Dendritic cell treated with granulocyte-macrophage colony-stimulating factor and Interleukin-4, amounts not matched to agents 40 ng/mL and 50 ng/mL, for 4 days (primary cell): Measurements from ENCODE around the gene TWIST1.

Experiments
- H3K27ac Mint-ChIP-seq: one replicate; pipeline ENCODE4 v1.8.0; 2022; ENCODE audit warnings: mild to moderate bottlenecking, mixed read lengths
- H3K27me3 Mint-ChIP-seq: one replicate; pipeline ENCODE4 v1.8.0; 2022; ENCODE audit warnings: mild to moderate bottlenecking, mixed read lengths
- H3K36me3 Mint-ChIP-seq: one replicate; pipeline ENCODE4 v1.8.0; 2022; ENCODE audit warnings: low read depth, mixed read lengths
- H3K4me1 Mint-ChIP-seq: one replicate; pipeline ENCODE4 v1.8.0; 2022; ENCODE audit warnings: low read depth, mixed read lengths
- H3K4me3 Mint-ChIP-seq: one replicate; pipeline ENCODE4 v1.8.0; 2022; ENCODE audit warnings: mild to moderate bottlenecking, moderate library complexity, mixed read lengths
- H3K9me3 Mint-ChIP-seq: one replicate; pipeline ENCODE4 v1.8.0; 2022; ENCODE audit warnings: mixed read lengths
- intact Hi-C: fragments of 100-400 bp; cut with micrococcal nuclease; formaldehyde crosslinking; loops from one replicate; pipeline ENCODE4 v1.15.0; 2022

The TWIST1 gene

DNA sequence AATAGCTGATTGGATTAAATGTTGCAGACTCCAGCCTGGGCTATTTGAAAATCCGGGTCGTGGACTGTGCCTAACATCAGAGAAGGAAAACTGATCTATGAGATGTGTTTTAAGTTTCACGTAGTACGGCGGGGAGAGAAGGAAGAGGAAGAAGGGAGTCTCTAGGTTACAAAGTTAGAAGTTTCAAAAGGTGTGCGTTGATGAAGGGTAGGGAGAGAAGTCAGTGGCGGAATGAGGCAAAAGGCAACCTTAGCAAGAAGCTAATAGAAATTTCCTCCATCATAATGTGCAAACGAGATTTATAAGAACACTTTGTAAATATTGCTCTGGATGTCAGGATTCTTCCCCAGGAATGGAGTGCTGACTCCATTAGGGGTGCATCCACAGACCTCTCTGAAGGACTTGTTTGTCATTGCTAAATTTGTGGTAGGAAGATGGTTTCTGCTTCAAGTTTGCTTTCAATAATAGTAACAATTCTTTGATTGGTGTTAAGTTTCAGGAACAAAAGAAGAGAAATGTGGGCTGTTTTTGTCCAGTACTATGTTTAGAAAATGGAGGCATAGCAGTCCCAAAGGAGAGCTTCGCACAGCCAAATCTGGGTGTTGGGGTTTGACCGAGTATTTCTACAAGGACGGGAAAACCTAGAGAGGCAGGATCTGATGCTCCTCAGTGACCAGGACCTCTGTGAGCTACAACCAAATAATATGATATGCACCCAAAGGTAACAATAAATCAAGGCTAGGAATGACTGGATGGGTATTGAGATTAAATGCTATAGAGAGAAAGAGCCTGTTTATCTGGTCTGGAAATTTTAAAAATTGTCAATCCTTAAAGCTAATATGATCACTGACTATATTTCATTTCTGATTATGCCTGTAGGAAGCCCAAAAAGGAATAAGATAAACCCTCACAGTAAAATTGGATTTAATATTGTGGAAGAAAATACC, 8.2 kb downstream of the TWIST1 start:
- Mint-ChIP-seq H3K27me3 (peaks cover 95% of the 10 kb centered on the region), H3K27ac (no peak overlapping the region), H3K4me3 (no peak overlapping the region), H3K9me3 (no peaks in the 10 kb centered on the region), H3K36me3 (no peaks in the 10 kb centered on the region), H3K4me1 (peaks cover 43% of the 10 kb centered on the region)
- intact Hi-C loops = loop anchor here (10.0 kb wide), 1 partner anchor 764 kb away; no protein-coding TSS in a partner anchor

- Mint-ChIP-seq H3K4me3 (peak overlapping the region; percentile 75), H3K36me3 (no peaks in the 10 kb centered on the region)
Observed at GRCh38 chr7:19107356-19108146, 9.9 kb downstream of the TWIST1 start.

DNA sequence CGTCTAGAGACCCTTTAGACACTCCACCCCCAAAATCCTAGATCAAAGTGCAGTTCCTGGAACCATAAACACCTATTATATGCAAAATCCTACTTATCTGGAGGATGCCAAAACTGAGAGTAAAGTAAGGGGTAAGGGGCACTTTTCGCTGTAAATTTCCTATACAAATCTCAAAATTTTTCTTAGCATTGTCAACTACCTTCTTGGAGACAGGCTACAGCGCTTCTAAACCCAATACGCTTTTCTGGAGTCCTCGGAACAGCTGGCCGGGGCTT, 10.4 kb downstream of the TWIST1 start:
- Mint-ChIP-seq H3K4me3 (peak overlapping the region; percentile 44), H3K36me3 (no peaks in the 10 kb centered on the region), H3K27me3 (peaks cover 91% of the 10 kb centered on the region), H3K9me3 (no peaks in the 10 kb centered on the region), H3K4me1 (peaks cover 40% of the 10 kb centered on the region), H3K27ac (no peak overlapping the region)
- intact Hi-C loops = loop anchor here (10.0 kb wide), 1 partner anchor 762 kb away; no protein-coding TSS in a partner anchor

More at GRCh38 chr7:19107356-19108146, 9.9 kb downstream of the TWIST1 start:
- Mint-ChIP-seq H3K27ac (no peak overlapping the region), H3K4me1 (peaks cover 43% of the 10 kb centered on the region), H3K9me3 (no peaks in the 10 kb centered on the region), H3K27me3 (peaks cover 95% of the 10 kb centered on the region)
- intact Hi-C loops = loop anchor here (10.0 kb wide), 1 partner anchor 763 kb away; no protein-coding TSS in a partner anchor

- intact Hi-C loops = loop anchor here (10.0 kb wide), 1 partner anchor 762 kb away; no protein-coding TSS in a partner anchor
- Mint-ChIP-seq H3K9me3 (no peaks in the 10 kb centered on the region), H3K27ac (no peak overlapping the region), H3K36me3 (no peaks in the 10 kb centered on the region), H3K4me1 (peaks cover 35% of the 10 kb centered on the region), H3K27me3 (peaks cover 90% of the 10 kb centered on the region), H3K4me3 (no peak overlapping the region)
Observed at GRCh38 chr7:19106241-19107080, 11.0 kb downstream of the TWIST1 start.

DNA sequence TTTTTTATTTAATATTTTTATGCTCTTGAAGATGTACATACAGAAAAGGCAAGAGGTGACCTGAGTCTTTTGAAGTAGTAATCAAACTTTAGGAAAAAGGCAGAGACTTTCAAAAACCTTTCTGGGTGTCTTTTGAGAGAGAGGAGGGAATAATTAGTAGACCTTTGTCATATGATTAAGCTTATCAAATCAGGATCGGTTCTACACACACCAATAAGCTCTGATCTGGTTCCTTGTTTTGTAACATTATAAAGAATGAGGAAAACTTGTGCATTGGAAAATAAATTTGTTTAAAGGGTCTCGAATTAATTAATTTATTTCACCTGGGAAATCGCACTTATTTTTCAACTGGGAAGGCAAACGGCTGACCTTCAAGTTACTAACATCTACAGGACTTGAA, 11.9 kb downstream of the TWIST1 start:
- H3K9me3 Mint-ChIP-seq = no peaks in the 10 kb centered on the region
- H3K27ac Mint-ChIP-seq = no peak overlapping the region
- peaks cover 90% of the 10 kb centered on the region for H3K27me3 Mint-ChIP-seq
- no peak overlapping the region for H3K4me3 Mint-ChIP-seq
- peaks cover 27% of the 10 kb centered on the region for H3K4me1 Mint-ChIP-seq
- intact Hi-C loops = loop anchor here (10.0 kb wide), 1 partner anchor 761 kb away; no protein-coding TSS in a partner anchor
- no peaks in the 10 kb centered on the region for H3K36me3 Mint-ChIP-seq

DNA sequence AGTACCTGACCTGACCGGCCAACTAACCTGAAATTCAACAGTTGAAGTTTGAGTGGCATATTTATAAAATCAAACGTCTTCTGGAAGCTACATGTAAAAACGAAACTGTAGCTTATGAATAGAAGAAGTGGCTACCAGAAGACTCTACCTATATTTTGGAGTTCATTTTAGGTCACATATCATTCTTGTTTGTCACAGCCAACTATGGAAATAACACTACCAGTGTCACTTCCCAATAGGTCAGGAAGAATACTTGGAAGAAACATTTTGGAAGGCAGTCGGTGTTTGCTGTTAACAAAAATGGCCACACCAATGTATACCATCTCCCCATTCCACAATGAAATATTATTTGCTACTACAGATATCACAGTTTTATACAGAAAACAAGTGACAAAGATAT, 12.6 kb downstream of the TWIST1 start:
- no peak overlapping the region for H3K27ac Mint-ChIP-seq
- H3K36me3 Mint-ChIP-seq = no peaks in the 10 kb centered on the region
- H3K27me3 Mint-ChIP-seq = peaks cover 87% of the 10 kb centered on the region
- no peak overlapping the region for H3K4me3 Mint-ChIP-seq
- peaks cover 23% of the 10 kb centered on the region for H3K4me1 Mint-ChIP-seq
- intact Hi-C loops = loop anchor here (10.0 kb wide), 1 partner anchor 760 kb away; no protein-coding TSS in a partner anchor
- H3K9me3 Mint-ChIP-seq = no peaks in the 10 kb centered on the region

DNA sequence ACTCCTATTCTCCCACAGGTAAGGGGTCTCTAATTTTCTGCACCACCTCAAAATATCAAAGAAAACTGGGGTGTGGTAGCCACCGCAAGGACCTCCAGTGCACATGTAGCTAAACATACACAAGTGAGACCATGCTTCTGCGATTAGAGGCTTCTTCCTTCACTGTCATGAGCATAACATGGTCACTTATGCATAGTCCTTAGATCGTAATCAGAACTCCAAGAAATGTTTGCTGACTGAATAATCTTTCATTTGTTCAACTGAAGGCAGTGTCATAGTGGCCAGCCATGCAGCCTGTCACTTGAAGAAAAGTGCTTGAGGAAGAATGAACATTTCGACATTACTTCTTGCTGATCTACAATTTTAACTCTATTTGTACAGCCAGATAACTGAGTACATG, 14.6 kb downstream of the TWIST1 start:
- intact Hi-C loops = loop anchor here (10.0 kb wide), 1 partner anchor 758 kb away; no protein-coding TSS in a partner anchor
- H3K36me3 Mint-ChIP-seq = no peaks in the 10 kb centered on the region
- H3K27me3 Mint-ChIP-seq = peaks cover 75% of the 10 kb centered on the region
- H3K9me3 Mint-ChIP-seq = no peaks in the 10 kb centered on the region
- H3K4me1 Mint-ChIP-seq = peaks cover 10% of the 10 kb centered on the region
- no peak overlapping the region for H3K4me3 Mint-ChIP-seq
- H3K27ac Mint-ChIP-seq = no peak overlapping the region

DNA sequence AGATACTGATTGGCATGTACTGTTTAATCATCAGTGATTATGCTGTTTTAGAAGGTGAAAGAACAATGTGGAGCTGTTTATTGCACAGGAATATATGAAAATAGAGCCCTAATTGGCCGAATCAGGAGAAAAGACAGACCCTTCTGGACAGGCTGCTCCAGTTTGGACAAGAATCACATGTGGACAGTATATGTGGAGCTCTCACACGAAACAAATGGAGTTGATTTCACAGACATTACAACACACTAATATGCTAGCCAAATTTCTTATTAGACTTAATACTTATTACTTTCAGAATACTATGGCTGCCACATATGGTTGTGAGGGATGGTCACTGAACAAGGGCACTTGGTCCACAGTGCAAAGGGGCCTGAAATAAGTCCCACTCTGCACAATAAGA, 15.5 kb downstream of the TWIST1 start:
- no peak overlapping the region for H3K27ac Mint-ChIP-seq
- H3K9me3 Mint-ChIP-seq = no peaks in the 10 kb centered on the region
- no peak overlapping the region for H3K4me3 Mint-ChIP-seq
- peaks cover under 1% of the 10 kb centered on the region for H3K4me1 Mint-ChIP-seq
- H3K36me3 Mint-ChIP-seq = no peaks in the 10 kb centered on the region
- peaks cover 69% of the 10 kb centered on the region for H3K27me3 Mint-ChIP-seq
- intact Hi-C loops = loop anchor here (10.0 kb wide), 1 partner anchor 757 kb away; no protein-coding TSS in a partner anchor

DNA sequence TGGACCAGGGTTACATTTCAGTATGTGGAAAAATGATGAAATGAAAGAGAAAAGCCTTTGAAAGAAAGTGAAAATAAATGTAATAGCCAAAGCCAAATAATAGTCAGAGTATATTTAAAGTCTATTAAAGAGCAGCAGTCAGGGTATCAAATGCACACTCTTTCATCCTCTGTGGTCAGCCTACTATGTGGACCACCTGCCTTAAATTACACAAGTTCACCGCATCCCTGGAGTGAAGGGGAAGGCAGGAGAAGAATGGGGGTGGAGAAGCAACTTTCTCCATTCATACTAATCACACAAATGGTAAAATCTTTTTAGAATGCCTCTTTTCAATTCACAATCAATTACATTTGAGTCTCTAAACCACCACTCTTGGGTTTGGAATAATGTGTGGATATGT, 16.0 kb downstream of the TWIST1 start:
- Mint-ChIP-seq H3K27ac (no peak overlapping the region), H3K36me3 (no peaks in the 10 kb centered on the region), H3K9me3 (no peaks in the 10 kb centered on the region), H3K4me1 (no peaks in the 10 kb centered on the region), H3K27me3 (peaks cover 65% of the 10 kb centered on the region), H3K4me3 (no peak overlapping the region)
- intact Hi-C loops = loop anchor here (10.0 kb wide), 1 partner anchor 757 kb away; no protein-coding TSS in a partner anchor

DNA sequence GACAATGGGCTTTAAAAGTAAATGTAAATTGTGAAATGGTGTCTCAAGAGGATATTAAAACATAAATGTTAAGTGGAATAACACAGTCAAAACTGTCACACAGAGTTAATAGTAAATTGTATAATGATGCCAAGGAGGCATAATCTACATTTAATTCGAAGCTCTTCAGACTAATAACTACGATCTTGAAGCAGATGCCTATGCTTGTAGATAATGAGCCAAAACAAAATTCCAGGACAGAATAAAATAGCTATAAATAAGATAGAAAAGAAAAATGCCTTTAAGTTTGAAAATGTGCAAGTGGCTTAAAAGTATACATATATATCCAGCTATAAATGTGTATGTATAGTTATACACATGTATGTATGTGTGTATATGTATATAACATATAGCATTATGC, 17.5 kb downstream of the TWIST1 start:
- Mint-ChIP-seq H3K4me3 (no peak overlapping the region), H3K27ac (no peak overlapping the region), H3K27me3 (peaks cover 53% of the 10 kb centered on the region), H3K9me3 (no peaks in the 10 kb centered on the region), H3K36me3 (no peaks in the 10 kb centered on the region), H3K4me1 (no peaks in the 10 kb centered on the region)
- intact Hi-C loops = loop anchor here (10.0 kb wide), 1 partner anchor 755 kb away; no protein-coding TSS in a partner anchor

DNA sequence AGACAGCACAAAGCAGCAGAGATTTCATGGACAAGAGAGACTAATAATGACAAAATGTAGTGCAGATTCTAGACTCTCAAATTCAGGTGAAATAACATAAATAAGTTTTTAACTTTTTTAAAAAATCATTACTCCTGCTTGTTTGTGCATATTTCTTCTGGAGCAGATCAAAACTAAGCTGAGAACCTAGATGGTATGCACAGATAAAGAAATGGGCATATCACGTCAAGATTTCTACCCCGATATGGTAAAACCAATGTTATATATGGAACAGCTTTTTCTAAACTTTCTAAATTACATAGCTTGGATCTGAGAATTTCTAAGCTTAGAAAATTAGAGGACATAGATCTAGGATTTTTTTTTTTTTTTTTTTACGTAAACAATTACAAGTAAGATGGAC, 18.2 kb downstream of the TWIST1 start:
- H3K27ac Mint-ChIP-seq = no peak overlapping the region
- H3K27me3 Mint-ChIP-seq = peaks cover 49% of the 10 kb centered on the region
- no peaks in the 10 kb centered on the region for H3K4me1 Mint-ChIP-seq
- H3K9me3 Mint-ChIP-seq = no peaks in the 10 kb centered on the region
- H3K36me3 Mint-ChIP-seq = no peaks in the 10 kb centered on the region
- intact Hi-C loops = no loop called here
- no peak overlapping the region for H3K4me3 Mint-ChIP-seq

- H3K27me3 Mint-ChIP-seq = peaks cover 50% of the 10 kb centered on the region
- no peaks in the 10 kb centered on the region for H3K4me1 Mint-ChIP-seq
- no peak overlapping the region for H3K4me3 Mint-ChIP-seq
- H3K9me3 Mint-ChIP-seq = no peaks in the 10 kb centered on the region
- no peak overlapping the region for H3K27ac Mint-ChIP-seq
- intact Hi-C loops = no loop called here
- H3K36me3 Mint-ChIP-seq = no peaks in the 10 kb centered on the region
Observed at GRCh38 chr7:19098510-19098909, 18.9 kb downstream of the TWIST1 start.
